Hepatocyte (in vitro differentiated cells): Measurements from ENCODE around the gene GPI. TPM values are rescaled to one million over a fixed set of nuclear protein-coding genes. Genes with fewer than 3 reads are reported as not detected.

Experiments
- DNase-seq: peaks from one replicate; pipeline ENCODE4 v3.0.0-alpha.2; 2016; ENCODE audit warnings: low spot score
- H2AFZ ChIP-seq: fragments of 200-600 bp; sonication (generic); 2 replicates; pipeline ENCODE4 v1.6.0; 2016; ENCODE audit warnings: antibody characterized with exemption, mild to moderate bottlenecking
- H3K27ac ChIP-seq: fragments of 200-600 bp; sonication (generic); 2 replicates; pipeline ENCODE4 v1.5.1; 2016; ENCODE audit warnings: mild to moderate bottlenecking
- H3K27me3 ChIP-seq: fragments of 200-600 bp; sonication (generic); 2 replicates; pipeline ENCODE4 v1.6.1; 2016
- H3K36me3 ChIP-seq: fragments of 200-600 bp; sonication (generic); replicated peaks from 2 replicates; pipeline ENCODE4 v1.5.1; 2016; ENCODE audit warnings: low read depth; ENCODE audit not compliant: insufficient read depth
- H3K4me1 ChIP-seq: fragments of 200-600 bp; sonication (generic); 2 replicates; pipeline ENCODE4 v1.5.1; 2016; ENCODE audit warnings: mild to moderate bottlenecking, moderate library complexity; ENCODE audit not compliant: insufficient read depth
- H3K4me2 ChIP-seq: fragments of 200-600 bp; sonication (generic); 2 replicates; pipeline ENCODE4 v1.6.0; 2016
- H3K4me3 ChIP-seq: fragments of 200-600 bp; sonication (generic); 2 replicates; pipeline ENCODE4 v1.5.1; 2016; ENCODE audit warnings: mild to moderate bottlenecking
- H3K79me2 ChIP-seq: fragments of 200-600 bp; sonication (generic); 2 replicates; pipeline ENCODE4 v1.6.0; 2017; ENCODE audit warnings: mild to moderate bottlenecking
- H3K9me2 ChIP-seq: fragments of 200-600 bp; sonication (generic); replicated peaks from 2 replicates; pipeline ENCODE4 v1.6.0; 2017; ENCODE audit warnings: mild to moderate bottlenecking; ENCODE audit not compliant: insufficient read depth
- H3K9me3 ChIP-seq: fragments of 200-600 bp; sonication (generic); 2 replicates; pipeline ENCODE4 v1.5.1; 2016; ENCODE audit warnings: low read depth, mild to moderate bottlenecking
- H4K20me1 ChIP-seq: fragments of 200-600 bp; sonication (generic); 2 replicates; pipeline ENCODE4 v1.6.0; 2016; ENCODE audit warnings: mild to moderate bottlenecking; ENCODE audit not compliant: insufficient read depth, poor library complexity, severe bottlenecking
- CTCF ChIP-seq: fragments of 200-600 bp; sonication (generic); IDR thresholded peaks from 2 replicates; pipeline ENCODE4 v1.5.1; 2016; ENCODE audit warnings: antibody characterized with exemption, mild to moderate bottlenecking; ENCODE audit not compliant: poor library complexity
- EZH2 ChIP-seq: fragments of 200-600 bp; sonication (generic); IDR thresholded peaks from 2 replicates; pipeline ENCODE4 v1.6.1; 2016; ENCODE audit warnings: antibody characterized with exemption, mild to moderate bottlenecking, borderline replicate concordance
- EZH2phosphoT487 ChIP-seq: fragments of 200-600 bp; sonication (generic); IDR thresholded peaks from one replicate; pipeline ENCODE4 v1.6.1; 2018; ENCODE audit warnings: antibody characterized with exemption, mild to moderate bottlenecking, low read depth, moderate library complexity; ENCODE audit not compliant: unreplicated experiment, severe bottlenecking
- WGBS: methylation state at CpG from one replicate; pipeline ENCODE4 v1.1.6; 2016; ENCODE audit warnings: low lambda C conversion rate; ENCODE audit errors: missing lambda C conversion rate; 5-methylcytosine and 5-hydroxymethylcytosine counted together
- polyA plus RNA-seq: library from polyadenylated mRNA; unstranded; fragments of >200 nt; fragmentation: Nextera tagmentation; extraction: Ambion mirVana; gene quantifications from 2 replicates; pipeline ENCODE4 v1.2.1, GENCODE V29; 2016
- total RNA-seq: library from RNA; depleted of rRNA; stranded (reverse); fragments of >200 nt; gene quantifications from 2 replicates; pipeline ENCODE4 v1.2.3, GENCODE V29; 2014

The GPI gene
- total RNA-seq: 82.9 and 117 TPM in 2 replicates
- polyA plus RNA-seq: 120 and 124 TPM in 2 replicates

- Histone ChIP-seq H3K4me1 (peaks cover 11% of the 10 kb centered on the region), H3K79me2 (peaks cover 32% of the 10 kb centered on the region), H3K4me3 (peak within 1 kb of the TSS; percentile 99), H4K20me1 (no peaks in the 10 kb centered on the region), H3K9me3 (no peaks in the 10 kb centered on the region), H3K27ac (peak within 1 kb of the TSS; percentile 75), H3K4me2 (peak within 1 kb of the TSS; percentile 92), H3K27me3 (no peaks in the 10 kb centered on the region), H3K36me3 (no peaks in the 10 kb centered on the region), H2AFZ (peak within 1 kb of the TSS; percentile 99), H3K9me2 (no peaks in the 10 kb centered on the region)
- DNase-seq: peak; percentile 81
- no peak for TF ChIP-seq CTCF
- no peak for TF ChIP-seq EZH2
- TF ChIP-seq EZH2phosphoT487: no peak
- WGBS: 4% methylated on average over 24 of the region's 67 CpGs
Measured at GRCh38 chr19:34364830-34365462, at the start of gene GPI. Gene GPI, plus strand, starts transcription at chr19:34365196. Its CDS starts 71 bp downstream, at chr19:34365267.

- H3K4me2 ChIP-seq: no peak overlapping the region
- no peak for DNase-seq
- no peaks in the 10 kb centered on the region for H3K27me3 ChIP-seq
- no peak overlapping the region for H3K27ac ChIP-seq
- H3K4me3 ChIP-seq: no peak overlapping the region
- peaks cover 31% of the 10 kb centered on the region for H3K79me2 ChIP-seq
- H3K36me3 ChIP-seq: no peaks in the 10 kb centered on the region
- 89% methylated on average over 2 of the region's 2 CpGs for WGBS
- H3K9me3 ChIP-seq: no peaks in the 10 kb centered on the region
- H3K9me2 ChIP-seq: no peaks in the 10 kb centered on the region
- H3K4me1 ChIP-seq: peaks cover 4% of the 10 kb centered on the region
- H4K20me1 ChIP-seq: no peaks in the 10 kb centered on the region
- H2AFZ ChIP-seq: no peak overlapping the region
- no peak for TF ChIP-seq EZH2phosphoT487
- no peak for TF ChIP-seq CTCF
- TF ChIP-seq EZH2: no peak
Measured at GRCh38 chr19:34316247-34316646, 48.7 kb upstream of the GPI start.

- DNase-seq: no peak
- H3K27ac ChIP-seq: peak overlapping the region; percentile 58
- H2AFZ ChIP-seq: no peak overlapping the region
- H3K36me3 ChIP-seq: no peaks in the 10 kb centered on the region
- no peaks in the 10 kb centered on the region for H3K9me3 ChIP-seq
- 87% methylated on average over 5 of the region's 5 CpGs for WGBS
- H3K4me2 ChIP-seq: no peak overlapping the region
- peaks cover 4% of the 10 kb centered on the region for H3K4me1 ChIP-seq
- no peak overlapping the region for H3K4me3 ChIP-seq
- H4K20me1 ChIP-seq: no peaks in the 10 kb centered on the region
- no peaks in the 10 kb centered on the region for H3K27me3 ChIP-seq
- peaks cover 28% of the 10 kb centered on the region for H3K79me2 ChIP-seq
- no peaks in the 10 kb centered on the region for H3K9me2 ChIP-seq
- TF ChIP-seq EZH2phosphoT487 (no peak), EZH2 (no peak), CTCF (no peak)
Measured at GRCh38 chr19:34316741-34317301, 48.2 kb upstream of the GPI start.
